GM23248 (cell line): ENCODE measurements around the gene BST2. TPM values are rescaled to one million over a fixed set of nuclear protein-coding genes. Genes with fewer than 3 reads are reported as not detected.
"Not testable (repeated sequence)": the region's sequence is repeated elsewhere in the genome, so short reads cannot be mapped to it uniquely, and the experiment has no call there.

ENCODE experiments used
- DNase-seq: peaks from one replicate; pipeline ENCODE4 v3.0.0-alpha.2; 2015
- H2AFZ ChIP-seq: fragments of 200-600 bp; sonication (generic); 2 replicates; pipeline ENCODE4 v1.6.1; 2016; ENCODE audit warnings: antibody characterized with exemption
- H3F3A ChIP-seq: fragments of 200-600 bp; sonication (generic); 2 replicates; pipeline ENCODE4 v1.6.1; 2016; ENCODE audit warnings: mild to moderate bottlenecking, antibody characterized with exemption, mixed run types; ENCODE audit not compliant: insufficient read depth
- H3K27ac ChIP-seq: fragments of 200-600 bp; sonication (generic); 2 replicates; pipeline ENCODE4 v1.5.1; 2016; ENCODE audit warnings: mild to moderate bottlenecking
- H3K27me3 ChIP-seq: fragments of 200-600 bp; sonication (generic); replicated peaks from 2 replicates; pipeline ENCODE4 v1.6.1; 2016; ENCODE audit warnings: mild to moderate bottlenecking; ENCODE audit not compliant: insufficient read depth
- H3K36me3 ChIP-seq: fragments of 200-600 bp; sonication (generic); 2 replicates; pipeline ENCODE4 v1.6.1; 2016; ENCODE audit warnings: low read depth, mild to moderate bottlenecking
- H3K4me1 ChIP-seq: fragments of 200-600 bp; sonication (generic); 2 replicates; pipeline ENCODE4 v1.6.1; 2016; ENCODE audit warnings: mild to moderate bottlenecking; ENCODE audit not compliant: insufficient read depth
- H3K4me2 ChIP-seq: fragments of 200-600 bp; sonication (generic); one replicate; pipeline ENCODE4 v1.6.1; 2016; ENCODE audit warnings: mild to moderate bottlenecking; ENCODE audit not compliant: unreplicated experiment
- H3K4me3 ChIP-seq: fragments of 200-600 bp; sonication (generic); 2 replicates; pipeline ENCODE4 v1.5.1; 2016; ENCODE audit warnings: mild to moderate bottlenecking
- H3K79me2 ChIP-seq: fragments of 200-600 bp; sonication (generic); 2 replicates; pipeline ENCODE4 v1.6.1; 2016; ENCODE audit warnings: mild to moderate bottlenecking; ENCODE audit not compliant: insufficient read depth
- H3K9ac ChIP-seq: fragments of 200-600 bp; sonication (generic); 2 replicates; pipeline ENCODE4 v1.6.1; 2016; ENCODE audit warnings: mild to moderate bottlenecking
- H3K9me2 ChIP-seq: fragments of 200-600 bp; sonication (generic); 2 replicates; pipeline ENCODE4 v1.6.1; 2016; ENCODE audit warnings: mixed run types, mild to moderate bottlenecking, moderate library complexity; ENCODE audit not compliant: insufficient read depth
- H3K9me3 ChIP-seq: fragments of 200-600 bp; sonication (generic); one replicate; pipeline ENCODE4 v1.6.1; 2017; ENCODE audit warnings: low read depth
- H4K20me1 ChIP-seq: fragments of 200-600 bp; sonication (generic); 2 replicates; pipeline ENCODE4 v1.6.0; 2016; ENCODE audit not compliant: insufficient read depth
- EZH2 ChIP-seq: fragments of 200-600 bp; sonication (generic); IDR thresholded peaks from 2 replicates; pipeline ENCODE4 v1.6.1; 2018; ENCODE audit warnings: antibody characterized with exemption, mild to moderate bottlenecking; ENCODE audit not compliant: insufficient read depth, poor library complexity, severe bottlenecking
- EZH2phosphoT487 ChIP-seq: fragments of 200-600 bp; sonication (generic); IDR thresholded peaks from 2 replicates; pipeline ENCODE4 v1.6.1; 2018; ENCODE audit warnings: antibody characterized with exemption, moderate library complexity, mild to moderate bottlenecking, low read depth; ENCODE audit not compliant: insufficient read depth
- WGBS, 2 experiments: methylation state at CpG; one replicate each; pipeline ENCODE4 v1.1.6; 2015 to 2017; ENCODE audit warnings: low lambda C conversion rate in 2 of 2, low coverage in 1 of 2; ENCODE audit errors: missing lambda C conversion rate in 2 of 2; 5-methylcytosine and 5-hydroxymethylcytosine counted together
- in situ Hi-C: fragments of 300-500 bp; cut with MboI; formaldehyde crosslinking; loops from 2 replicates; pipeline ENCODE4 v1.15.0; 2020
- polyA plus RNA-seq: library from polyadenylated mRNA; unstranded; fragments of >200 nt; fragmentation: Nextera tagmentation; extraction: Ambion mirVana; gene quantifications from 2 replicates; pipeline ENCODE4 v1.2.1, GENCODE V29; 2016
- total RNA-seq: library from RNA; depleted of rRNA; stranded (reverse); fragments of >200 nt; shearing (Covaris generic); gene quantifications from 2 replicates; pipeline ENCODE4 v1.2.3, GENCODE V29; 2014

The BST2 gene
- total and polyA plus RNA-seq, 2 experiments from 2014 or later = 0.75 TPM; not detected in 1

GRCh38 chr19:17378271-17378670 lies 27.2 kb downstream of the BST2 start:
- DNase-seq = no peak
- in situ Hi-C loops = no loop called here

GRCh38 chr19:17376935-17377600 lies 28.4 kb downstream of the BST2 start, which contains the start of gene PLVAP:
PLVAP (minus strand) TSS chr19:17377342; CDS start chr19:17377288, 54 bp downstream.
- in situ Hi-C loops = no loop called here
- no peak for DNase-seq
- H2AFZ ChIP-seq = no peak within 1 kb of the TSS
- no peaks in the 10 kb centered on the region for H3F3A ChIP-seq
- no peak within 1 kb of the TSS for H3K4me3 ChIP-seq
- H3K79me2 ChIP-seq = no peaks in the 10 kb centered on the region
- H3K4me2 ChIP-seq = no peak within 1 kb of the TSS
- no peaks in the 10 kb centered on the region for H3K9me3 ChIP-seq
- H3K36me3 ChIP-seq = no peaks in the 10 kb centered on the region
- no peak for TF ChIP-seq EZH2phosphoT487
- no peak for TF ChIP-seq EZH2
- 58 to 61% methylated on average over 32 to 39 of the region's 39 CpGs for WGBS, 2 experiments
- H3K9ac ChIP-seq = no peak within 1 kb of the TSS
- no peaks in the 10 kb centered on the region for H3K9me2 ChIP-seq
- no peaks in the 10 kb centered on the region for H3K4me1 ChIP-seq
- no peak within 1 kb of the TSS for H3K27ac ChIP-seq
- no peaks in the 10 kb centered on the region for H4K20me1 ChIP-seq
- H3K27me3 ChIP-seq = 0 out of 2 replicates have a peak, but pooled peaks cover 8% of the 10 kb centered on the region

More at GRCh38 chr19:17378271-17378670, 27.2 kb downstream of the BST2 start:
- H3K4me2 ChIP-seq = no peak overlapping the region
- TF ChIP-seq EZH2 = no peak
- TF ChIP-seq EZH2phosphoT487 = no peak
- WGBS, 2 experiments = 66 to 72% methylated on average over 13 of the region's 13 CpGs
- H2AFZ ChIP-seq = no peak overlapping the region
- no peaks in the 10 kb centered on the region for H3K9me3 ChIP-seq
- H3K4me3 ChIP-seq = no peak overlapping the region
- H3K79me2 ChIP-seq = no peaks in the 10 kb centered on the region
- H3K36me3 ChIP-seq = no peaks in the 10 kb centered on the region
- H3K9me2 ChIP-seq = no peaks in the 10 kb centered on the region
- H4K20me1 ChIP-seq = no peaks in the 10 kb centered on the region
- H3K27me3 ChIP-seq = 0 out of 2 replicates have a peak, but pooled peaks cover 8% of the 10 kb centered on the region
- H3K27ac ChIP-seq = no peak overlapping the region
- no peaks in the 10 kb centered on the region for H3F3A ChIP-seq
- H3K9ac ChIP-seq = no peak overlapping the region
- peaks cover 5% of the 10 kb centered on the region; the same call in 1 of the 2 replicates for H3K4me1 ChIP-seq

- H3K4me1 ChIP-seq = no peaks in the 10 kb centered on the region
- no peak overlapping the region for H3K9ac ChIP-seq
- no peak overlapping the region for H3K27ac ChIP-seq
- peak; percentile 32 for DNase-seq
- WGBS, 2 experiments = 33 to 37% methylated on average over 8 of the region's 8 CpGs
- in situ Hi-C loops = no loop called here
- H3K9me3 ChIP-seq = no peaks in the 10 kb centered on the region
- no peaks in the 10 kb centered on the region for H3K79me2 ChIP-seq
- H3K36me3 ChIP-seq = no peaks in the 10 kb centered on the region
- H3F3A ChIP-seq = no peaks in the 10 kb centered on the region
- no peak overlapping the region for H3K4me2 ChIP-seq
- H4K20me1 ChIP-seq = no peaks in the 10 kb centered on the region
- no peak overlapping the region for H2AFZ ChIP-seq
- no peak for TF ChIP-seq EZH2
- TF ChIP-seq EZH2phosphoT487 = no peak
- no peaks in the 10 kb centered on the region for H3K9me2 ChIP-seq
- H3K27me3 ChIP-seq = no peaks in the 10 kb centered on the region
- H3K4me3 ChIP-seq = no peak overlapping the region
Measured at GRCh38 chr19:17370026-17370587, 35.3 kb downstream of the BST2 start.

GRCh38 chr19:17365361-17365760 lies 40.1 kb downstream of the BST2 start:
- Histone ChIP-seq H3K36me3 (no peaks in the 10 kb centered on the region), H3K4me2 (no peak overlapping the region), H3K4me3 (no peak overlapping the region), H3K4me1 (no peaks in the 10 kb centered on the region), H3K27ac (no peak overlapping the region), H3K9me3 (no peaks in the 10 kb centered on the region), H3F3A (no peaks in the 10 kb centered on the region), H3K9me2 (no peaks in the 10 kb centered on the region), H3K79me2 (no peaks in the 10 kb centered on the region), H4K20me1 (no peaks in the 10 kb centered on the region), H3K27me3 (no peaks in the 10 kb centered on the region; the same call in 1 of the 2 replicates), H3K9ac (no peak overlapping the region), H2AFZ (no peak overlapping the region)
- DNase-seq = no peak
- no peak for TF ChIP-seq EZH2phosphoT487
- no peak for TF ChIP-seq EZH2
- WGBS, 2 experiments = 72 to 74% methylated on average over 22 of the region's 22 CpGs
- in situ Hi-C loops = no loop called here

GRCh38 chr19:17363852-17364605 lies 41.4 kb downstream of the BST2 start:
- H3K4me1 ChIP-seq, H3K27me3 ChIP-seq, H3K36me3 ChIP-seq, H3K9ac ChIP-seq, H3K4me2 ChIP-seq, H2AFZ ChIP-seq, H3K9me3 ChIP-seq, H3K79me2 ChIP-seq, H3K4me3 ChIP-seq, in situ Hi-C loops, DNase-seq, H3F3A ChIP-seq, H3K27ac ChIP-seq, H3K9me2 ChIP-seq, H4K20me1 ChIP-seq: not testable (repeated sequence)
- 88 to 89% methylated on average over 17 to 20 of the region's 20 CpGs for WGBS, 2 experiments
